Left renal cortex interstitium (tissue), 4 donors: ENCODE data around the gene SLC47A2. TPM values are rescaled to one million over a fixed set of nuclear protein-coding genes. Genes with fewer than 3 reads are reported as not detected.
A peak's percentile ranks its signal among the peaks of the same experiment; 100 is the strongest.
"Not testable (repeated sequence)": the region's sequence is repeated elsewhere in the genome, so short reads cannot be mapped to it uniquely, and the experiment has no call there.

Experiments used
- DNase-seq, 4 donors: peaks; one replicate each; pipeline ENCODE4 v3.0.0-alpha.2; 2013; ENCODE audit warnings: low read depth in 4 of 4, low spot score in 2 of 4, missing footprints in 1 of 4
- polyA plus RNA-seq, 4 donors: library from polyadenylated mRNA; unstranded; fragments of 120-200 nt; gene quantifications; one replicate each; pipeline ENCODE4 v1.2.1, GENCODE V29; 2013; ENCODE audit not compliant: insufficient read length in 4 of 4

The SLC47A2 gene
- polyA plus RNA-seq, 4 donors = 6.3 to 8.6 (median 7.1) TPM

- DNase-seq = no peak
Measured at GRCh38 chr17:19712436-19713004, 3.9 kb downstream of the SLC47A2 start.

GRCh38 chr17:19709841-19710240, 6.5 kb downstream of the SLC47A2 start:
- no peak for DNase-seq

- no peak for DNase-seq
Measured at GRCh38 chr17:19708431-19709175, 7.8 kb downstream of the SLC47A2 start.

- DNase-seq = no peak
Measured at GRCh38 chr17:19707728-19708221, 8.6 kb downstream of the SLC47A2 start.

DNA sequence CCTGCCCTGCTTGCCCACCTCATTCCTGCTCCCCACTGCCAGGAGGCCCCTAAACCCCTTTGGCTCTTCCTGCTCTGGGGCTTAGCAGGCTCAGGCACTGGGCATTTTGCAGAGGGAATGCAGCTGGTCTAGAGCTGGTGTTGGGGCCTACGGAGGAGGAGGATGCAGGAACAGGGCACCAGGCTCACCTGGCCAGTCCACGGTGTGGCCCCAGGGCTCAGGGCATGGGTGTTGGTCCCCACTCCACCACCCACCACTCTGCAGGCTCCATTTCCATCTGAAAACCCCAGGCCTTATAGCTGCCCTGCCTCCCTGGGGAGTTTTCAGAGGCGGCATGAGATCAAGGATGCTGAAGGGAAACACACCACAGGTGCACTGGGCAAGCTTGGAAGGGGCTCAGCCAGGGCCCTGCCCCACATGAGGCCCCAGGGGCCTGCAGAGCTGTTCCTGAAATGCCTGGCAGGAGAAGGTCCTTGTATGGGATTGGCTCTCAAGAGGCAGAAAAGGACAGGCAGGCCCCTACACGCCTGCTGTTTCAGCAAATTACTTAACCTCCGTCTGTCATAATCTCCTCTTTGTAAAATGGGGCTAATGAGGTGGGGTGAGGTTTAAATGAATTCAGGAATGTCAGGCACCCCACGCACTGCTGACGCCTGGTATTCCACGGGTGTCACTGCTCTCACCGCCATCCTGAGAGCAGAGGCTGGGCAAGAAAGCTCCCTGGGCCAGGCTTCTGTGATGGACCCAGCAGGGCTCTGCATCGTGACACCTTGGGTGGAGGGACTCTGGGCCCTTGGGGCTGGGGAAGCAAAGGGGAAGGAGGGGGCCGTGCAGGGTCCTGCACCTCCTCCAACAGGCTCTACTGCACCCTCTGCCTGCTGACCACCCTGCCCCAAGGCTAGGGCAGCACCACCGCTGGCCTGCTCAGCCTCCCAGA, 9.3 kb downstream of the SLC47A2 start:
- no peak for DNase-seq

DNA sequence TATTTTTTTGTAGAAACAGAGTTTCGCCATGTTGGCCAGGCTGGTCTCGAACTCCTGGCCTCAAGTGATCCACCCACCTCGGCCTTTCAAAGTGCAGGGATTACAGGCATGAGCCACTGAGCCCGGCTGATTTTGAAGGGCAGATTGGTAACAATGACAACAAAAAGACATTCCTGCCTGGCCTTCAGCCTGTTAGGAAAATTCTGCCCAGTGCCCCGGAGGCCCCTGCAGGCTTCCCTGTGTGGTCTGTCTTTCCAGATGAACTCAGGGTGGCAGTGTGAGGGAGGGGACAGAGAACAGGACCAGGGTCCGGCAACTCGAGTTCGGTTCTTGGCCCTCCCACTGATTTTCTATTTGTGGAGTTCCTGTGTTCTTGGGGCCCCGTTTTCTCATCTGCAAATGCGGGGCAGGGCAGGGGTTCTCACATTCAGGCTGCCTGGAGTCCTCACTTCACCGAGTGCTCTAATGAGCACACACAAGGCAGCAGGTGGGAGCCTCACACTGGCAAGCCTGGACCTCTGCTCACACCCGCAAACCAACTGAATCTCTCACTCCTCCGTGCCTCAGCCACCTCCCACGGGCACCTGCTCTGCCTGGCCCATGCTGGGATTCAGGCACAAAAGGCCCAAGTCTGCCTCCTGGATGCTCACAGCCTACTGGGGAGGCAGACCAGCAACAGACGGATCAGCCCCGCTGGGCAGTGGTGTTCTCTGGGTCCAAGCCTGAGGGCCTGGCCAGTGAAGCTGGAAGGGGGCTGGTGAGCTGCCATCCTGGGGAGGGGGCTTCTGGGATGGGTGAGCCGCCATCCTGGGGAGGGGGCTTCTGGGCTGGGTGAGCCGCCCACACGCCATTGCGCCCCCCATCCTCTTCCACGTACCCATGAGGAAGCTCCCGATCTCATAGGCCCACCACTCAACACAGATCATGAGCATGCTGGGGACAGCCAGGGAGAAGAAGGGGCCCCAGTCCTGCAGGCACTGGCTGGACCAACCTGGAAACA, 10.3 kb downstream of the SLC47A2 start:
- DNase-seq = no peak

GRCh38 chr17:19705201-19705600, 11.2 kb downstream of the SLC47A2 start:
- no peak for DNase-seq

- DNase-seq = no peak
Measured at GRCh38 chr17:19703828-19704613, 12.4 kb downstream of the SLC47A2 start.

DNA sequence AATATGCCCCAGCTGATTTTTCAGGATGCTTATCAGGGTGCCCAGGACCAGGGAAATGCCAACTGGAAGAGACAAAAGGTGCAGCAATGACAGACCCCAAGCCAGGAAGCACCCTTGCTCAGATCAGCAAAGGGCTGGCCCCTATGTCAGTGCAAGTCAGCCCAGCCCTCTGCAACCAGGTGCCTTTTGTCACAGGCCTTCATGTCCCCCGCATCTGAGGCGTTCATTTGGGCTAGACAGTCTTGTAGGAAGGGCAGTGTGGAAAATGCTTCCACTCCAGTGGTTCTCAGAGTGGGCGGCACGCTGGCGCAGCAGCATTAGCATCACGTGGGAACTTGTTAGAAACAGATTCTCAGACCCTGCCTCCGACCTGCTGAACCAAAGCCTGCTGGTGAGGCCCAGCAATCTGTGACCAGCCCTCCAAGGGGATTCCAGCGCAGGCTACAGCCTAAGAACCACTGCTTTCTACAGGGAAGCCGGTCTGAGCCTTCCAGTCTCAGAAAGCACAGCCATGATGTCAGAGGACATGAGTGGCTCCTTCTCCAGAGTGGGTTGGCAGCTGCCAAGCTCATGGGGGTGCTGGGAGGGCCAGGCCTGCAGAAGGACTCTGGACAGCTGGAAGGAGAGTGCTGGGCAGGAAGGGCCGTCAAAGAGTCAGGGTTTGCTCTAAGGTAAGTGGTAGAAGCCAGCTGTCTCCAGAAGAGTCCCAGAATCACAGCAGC, 13.1 kb downstream of the SLC47A2 start:
- DNase-seq = peak in 1 of 4 donors; percentile 65

- DNase-seq = no peak
Measured at GRCh38 chr17:19702217-19702641, 14.2 kb downstream of the SLC47A2 start.

- DNase-seq = no peak
Measured at GRCh38 chr17:19686400-19687090, 29.8 kb downstream of the SLC47A2 start.

DNA sequence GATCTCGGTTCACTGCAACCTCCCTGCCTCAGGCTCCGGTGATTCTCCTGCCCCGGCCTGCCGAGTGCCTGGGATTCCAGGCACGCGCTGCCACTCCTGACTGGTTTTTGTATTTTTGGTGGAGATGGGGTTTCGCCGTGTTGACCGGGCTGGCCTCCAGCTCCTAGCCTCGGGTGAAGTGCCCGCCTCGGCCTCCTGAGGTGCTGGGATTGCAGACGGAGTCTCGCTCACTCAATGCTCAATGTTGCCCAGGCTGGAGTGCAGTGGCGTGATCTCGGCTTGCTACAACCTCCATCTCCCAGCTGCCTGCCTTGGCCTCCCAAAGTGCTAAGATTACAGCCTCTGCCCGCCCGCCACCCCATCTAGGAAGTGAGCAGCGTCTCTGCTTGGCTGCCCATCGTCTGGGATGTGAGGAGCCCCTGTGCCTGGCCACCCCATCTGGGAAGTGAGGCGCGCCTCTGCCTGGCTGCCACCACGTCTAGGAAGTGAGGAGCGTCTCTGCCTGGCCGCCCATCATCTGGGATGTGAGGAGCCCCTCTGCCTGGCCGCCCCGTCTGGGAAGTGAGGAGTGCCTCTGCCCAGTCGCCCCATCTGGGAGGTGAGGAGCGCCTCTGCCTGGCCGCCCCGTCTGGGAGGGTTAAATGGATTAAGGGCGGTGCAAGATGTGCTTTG, 31.3 kb downstream of the SLC47A2 start:
- DNase-seq = not testable (repeated sequence)

DNA sequence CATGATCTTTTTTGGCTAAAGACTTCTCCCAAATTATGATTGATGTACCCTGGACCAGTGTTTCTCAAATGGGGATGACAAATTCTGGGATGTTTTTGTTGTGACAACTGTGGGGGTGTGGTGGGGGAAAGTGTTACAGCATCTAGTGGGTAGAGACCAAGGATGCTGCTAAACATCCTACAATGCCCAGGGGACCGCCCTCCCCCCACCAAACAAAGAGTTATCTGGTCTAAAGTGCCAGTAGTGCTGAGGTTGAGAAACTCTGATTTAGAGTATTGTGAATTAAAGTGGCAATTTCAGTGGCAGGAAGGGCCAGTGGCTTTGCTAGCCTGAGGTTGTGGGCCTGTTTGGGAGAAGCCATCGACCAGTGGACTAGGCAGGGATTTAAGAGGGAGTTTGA, 33.3 kb downstream of the SLC47A2 start:
- no peak for DNase-seq

GRCh38 chr17:19678581-19679453, 37.6 kb downstream of the SLC47A2 start:
- no peak for DNase-seq

DNA sequence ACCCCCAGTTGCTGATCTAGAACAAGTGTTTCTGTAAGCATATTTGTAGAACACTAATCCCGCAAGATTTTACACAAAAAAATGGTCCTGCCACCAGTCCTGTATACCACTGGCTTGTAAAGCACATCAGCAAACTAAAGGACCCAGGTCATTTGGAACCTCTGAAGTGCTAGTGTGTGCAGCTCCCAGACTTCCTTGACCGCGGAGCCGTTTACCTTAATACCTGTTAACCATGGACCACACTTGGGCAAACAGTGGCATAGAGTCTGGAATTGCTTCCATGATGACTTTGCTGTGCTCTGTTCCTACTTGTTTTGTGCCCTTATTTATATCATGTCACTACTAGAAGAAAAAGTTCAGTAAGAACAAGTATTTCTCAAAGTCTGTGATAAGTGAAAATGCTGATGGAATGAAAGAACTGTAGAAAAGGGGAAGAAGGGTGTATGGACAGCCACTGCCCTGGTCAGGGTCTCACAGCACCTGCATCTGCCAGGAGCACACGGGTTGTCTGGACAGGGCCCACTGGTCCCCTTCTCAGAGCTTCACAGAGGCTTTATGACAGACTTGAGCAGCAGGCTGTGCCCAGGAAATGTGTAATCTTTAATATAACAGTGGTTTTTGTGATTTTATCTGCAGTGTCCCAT, 38.5 kb downstream of the SLC47A2 start:
- no peak for DNase-seq

DNA sequence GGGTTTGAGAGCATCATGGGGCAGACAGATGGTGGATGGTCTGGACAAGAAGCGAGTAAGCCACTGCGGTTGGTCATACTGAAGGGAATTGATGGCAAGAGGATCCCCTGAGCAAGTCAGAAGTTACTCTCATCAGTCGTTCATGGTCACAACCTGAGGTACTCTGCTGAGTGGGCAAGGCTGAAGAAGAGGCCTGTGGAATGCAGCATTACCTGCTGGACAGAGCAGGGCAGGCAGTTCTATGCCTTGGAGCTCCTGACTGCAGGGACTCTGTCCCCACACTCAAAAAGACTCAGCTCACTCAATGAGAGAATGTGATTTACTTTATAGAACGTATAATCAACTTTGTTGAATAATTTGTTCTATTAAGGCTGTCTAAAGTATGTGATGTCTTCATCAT, 39.5 kb downstream of the SLC47A2 start:
- DNase-seq = no peak
